ENCODE measurements around the gene CACNA2D4.

Gene CACNA2D4

DNA sequence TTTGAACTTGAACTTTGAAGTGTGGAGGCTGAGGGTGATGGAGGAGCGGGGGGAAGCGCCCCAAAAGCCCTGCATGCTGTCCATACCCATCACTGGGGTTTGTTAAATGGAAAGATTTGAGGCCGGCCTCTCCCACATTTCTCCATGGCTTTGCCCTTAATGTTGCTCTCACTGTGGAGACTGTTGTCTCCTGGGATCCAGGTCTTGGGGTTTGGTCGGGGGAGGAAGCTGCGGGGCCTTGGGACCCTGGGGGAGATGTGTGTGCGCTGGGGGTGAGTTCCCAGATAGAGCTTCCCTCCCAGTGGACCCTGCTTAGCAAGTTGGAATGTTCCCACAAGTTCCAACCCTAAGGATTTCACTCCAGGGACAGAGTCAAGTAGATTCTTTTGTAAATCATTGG lies 126.0 kb downstream of the CACNA2D4 start:
- no peak overlapping the region for H3K4me3 ChIP-seq (ENCODE audit: low read depth, low read length)
- TF ChIP-seq, protein P1, sequence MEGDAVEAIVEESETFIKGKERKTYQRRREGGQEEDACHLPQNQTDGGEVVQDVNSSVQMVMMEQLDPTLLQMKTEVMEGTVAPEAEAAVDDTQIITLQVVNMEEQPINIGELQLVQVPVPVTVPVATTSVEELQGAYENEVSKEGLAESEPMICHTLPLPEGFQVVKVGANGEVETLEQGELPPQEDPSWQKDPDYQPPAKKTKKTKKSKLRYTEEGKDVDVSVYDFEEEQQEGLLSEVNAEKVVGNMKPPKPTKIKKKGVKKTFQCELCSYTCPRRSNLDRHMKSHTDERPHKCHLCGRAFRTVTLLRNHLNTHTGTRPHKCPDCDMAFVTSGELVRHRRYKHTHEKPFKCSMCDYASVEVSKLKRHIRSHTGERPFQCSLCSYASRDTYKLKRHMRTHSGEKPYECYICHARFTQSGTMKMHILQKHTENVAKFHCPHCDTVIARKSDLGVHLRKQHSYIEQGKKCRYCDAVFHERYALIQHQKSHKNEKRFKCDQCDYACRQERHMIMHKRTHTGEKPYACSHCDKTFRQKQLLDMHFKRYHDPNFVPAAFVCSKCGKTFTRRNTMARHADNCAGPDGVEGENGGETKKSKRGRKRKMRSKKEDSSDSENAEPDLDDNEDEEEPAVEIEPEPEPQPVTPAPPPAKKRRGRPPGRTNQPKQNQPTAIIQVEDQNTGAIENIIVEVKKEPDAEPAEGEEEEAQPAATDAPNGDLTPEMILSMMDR (IDR thresholded peaks at IDR 0.05; ENCODE audit: low read depth, low read length), result no peak

- no peak overlapping the region for H3K4me3 ChIP-seq (ENCODE audit: low read depth, low read length)
- TF ChIP-seq, protein P1 (IDR thresholded peaks at IDR 0.05; ENCODE audit: low read depth, low read length), result peak; percentile 58
These were observed 127.2 kb downstream of the CACNA2D4 start for GRCh38 chr12:1791104-1791841.

- TF ChIP-seq, protein P1 (IDR thresholded peaks at IDR 0.05; ENCODE audit: low read depth, low read length), result no peak
- no peak overlapping the region for H3K4me3 ChIP-seq (ENCODE audit: low read depth, low read length)
These were observed 128.0 kb downstream of the CACNA2D4 start for GRCh38 chr12:1790444-1790843.

- TF ChIP-seq, protein P1 (IDR thresholded peaks at IDR 0.05; ENCODE audit: low read depth, low read length), result no peak
- H3K4me3 ChIP-seq (ENCODE audit: low read depth, low read length), result no peak overlapping the region
These were observed 130.7 kb downstream of the CACNA2D4 start for GRCh38 chr12:1787714-1788113.

GRCh38 chr12:1782215-1782614 lies 136.2 kb downstream of the CACNA2D4 start:
- H3K4me3 ChIP-seq (ENCODE audit: low read depth, low read length), result no peak overlapping the region
- TF ChIP-seq, protein P1 (IDR thresholded peaks at IDR 0.05; ENCODE audit: low read depth, low read length), result no peak

DNA sequence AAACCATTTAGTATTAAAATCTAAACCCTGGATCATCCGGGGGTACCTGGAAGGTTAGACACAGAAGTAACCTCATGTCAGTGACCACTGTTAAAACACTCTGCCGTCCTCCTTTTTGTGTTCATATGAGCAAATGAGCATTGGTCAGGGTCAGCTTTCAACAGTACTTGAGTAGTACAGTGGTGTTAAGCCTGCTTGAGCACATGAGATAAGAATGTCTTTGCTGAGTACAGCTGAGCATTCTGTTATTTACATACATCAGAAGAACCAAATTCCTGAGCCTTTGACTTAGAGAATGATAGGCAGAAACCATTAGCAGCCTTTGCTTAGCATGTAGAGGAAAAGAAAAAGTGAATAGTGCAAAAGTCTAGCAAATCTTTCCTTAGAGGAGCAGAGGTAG lies 136.7 kb downstream of the CACNA2D4 start:
- TF ChIP-seq, protein P1 (IDR thresholded peaks at IDR 0.05; ENCODE audit: low read depth, low read length), result no peak
- no peak overlapping the region for H3K4me3 ChIP-seq (ENCODE audit: low read depth, low read length)

DNA sequence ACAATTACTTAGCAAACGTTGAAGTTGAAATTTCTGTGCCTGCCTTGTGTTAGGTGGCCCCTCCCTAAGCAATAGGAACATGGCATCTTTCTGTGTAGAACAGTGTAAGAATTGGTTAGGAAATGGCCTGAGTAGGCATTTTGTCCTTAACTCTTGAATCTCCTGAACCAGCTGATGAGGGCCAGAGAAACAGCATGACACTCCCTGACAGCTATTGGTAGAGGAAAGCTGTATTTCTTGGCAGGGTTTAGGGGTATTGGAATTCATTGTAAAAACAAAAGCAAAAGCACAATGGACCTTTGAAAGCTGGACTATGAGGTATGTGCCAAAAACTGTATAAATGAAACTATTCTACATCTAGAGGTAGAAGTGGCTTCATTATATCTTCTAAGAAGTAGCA lies 138.7 kb downstream of the CACNA2D4 start:
- no peak overlapping the region for H3K4me3 ChIP-seq (ENCODE audit: low read depth, low read length)
- TF ChIP-seq, protein P1 (IDR thresholded peaks at IDR 0.05; ENCODE audit: low read depth, low read length), result no peak
